GM15510 (cell line): ENCODE data around the gene PRR5.

Experiments
- POLR2A ChIP-seq: IDR thresholded peaks from 3 replicates; pipeline ENCODE4 v1.6.1; 2011; ENCODE audit warnings: borderline replicate concordance; ENCODE audit not compliant: insufficient read length; ENCODE audit errors: extremely low read depth

The PRR5 gene

GRCh38 chr22:44733426-44734106 lies 31.6 kb downstream of the PRR5 start:
- TF ChIP-seq POLR2A = no peak

GRCh38 chr22:44734278-44734677 lies 32.3 kb downstream of the PRR5 start:
- no peak for TF ChIP-seq POLR2A

- no peak for TF ChIP-seq POLR2A
Observed at GRCh38 chr22:44734801-44735517, 33.0 kb downstream of the PRR5 start.

- TF ChIP-seq POLR2A = no peak
Observed at GRCh38 chr22:44735518-44736428, 33.8 kb downstream of the PRR5 start.

- no peak for TF ChIP-seq POLR2A
Observed at GRCh38 chr22:44736581-44737405, 34.8 kb downstream of the PRR5 start.

- TF ChIP-seq POLR2A = no peak
Observed at GRCh38 chr22:44737406-44738346, 35.7 kb downstream of the PRR5 start.

GRCh38 chr22:44738347-44738715 lies 36.3 kb downstream of the PRR5 start:
- TF ChIP-seq POLR2A = no peak

GRCh38 chr22:44739024-44739423 lies 37.0 kb downstream of the PRR5 start:
- no peak for TF ChIP-seq POLR2A

- TF ChIP-seq POLR2A = no peak
Observed at GRCh38 chr22:44740307-44740706, 38.3 kb downstream of the PRR5 start.

GRCh38 chr22:44741929-44742328 lies 39.9 kb downstream of the PRR5 start:
- TF ChIP-seq POLR2A = no peak

- no peak for TF ChIP-seq POLR2A
Observed at GRCh38 chr22:44743247-44743646, 41.2 kb downstream of the PRR5 start.

GRCh38 chr22:44743804-44744211 lies 41.8 kb downstream of the PRR5 start:
- no peak for TF ChIP-seq POLR2A
